Body of pancreas (tissue), 4 donors: Measurements from ENCODE around the gene POLA2. TPM values are rescaled to one million over a fixed set of nuclear protein-coding genes. Genes with fewer than 3 reads are reported as not detected.
"Not testable (repeated sequence)": the region's sequence is repeated elsewhere in the genome, so short reads cannot be mapped to it uniquely, and the experiment has no call there.

Source experiments
- ATAC-seq: fragments of 150-250 bp; one replicate; pipeline ENCODE4 v1.9.1; 2016
- DNase-seq, 4 donors: peaks; one replicate each; pipeline ENCODE4 v3.0.0-alpha.2; 2019
- H3K27ac ChIP-seq, 4 donors: fragments of 200-600 bp; sonication (generic); 1 replicate in 3 of 4; 2 replicates in 1 of 4; pipeline versions ENCODE4 v1.5.1 to v1.6.1; 2016 to 2019; ENCODE audit warnings: mild to moderate bottlenecking in 1 of 4, mixed read lengths in 1 of 4, moderate library complexity in 1 of 4
- H3K27me3 ChIP-seq, 2 donors: fragments of 200-600 bp; sonication (generic); one replicate each; pipeline ENCODE4 v1.6.0; 2016; ENCODE audit warnings: mild to moderate bottlenecking in 1 of 2
- H3K36me3 ChIP-seq, 2 donors: fragments of 200-600 bp; sonication (generic); replicated peaks in 1 of 2; 2 replicates each; pipeline ENCODE4 v1.5.1; 2016; ENCODE audit warnings: low read depth in 2 of 2; ENCODE audit not compliant: insufficient read depth in 1 of 2
- H3K4me1 ChIP-seq: fragments of 200-600 bp; sonication (generic); one replicate; pipeline ENCODE4 v1.6.0; 2016
- H3K4me3 ChIP-seq, 2 donors: fragments of 200-600 bp; sonication (generic); 1 replicate in 1 of 2; 2 replicates in 1 of 2; pipeline ENCODE4 v1.5.1; 2016 to 2019
- H3K9me3 ChIP-seq, 3 donors: fragments of 200-600 bp; sonication (generic); 1 replicate in 2 of 3; 2 replicates in 1 of 3; pipeline ENCODE4 v1.5.1; 2016
- CTCF ChIP-seq, 7 experiments: fragments of 450-650 bp in 4 of 7; fragments of 200-600 bp in 3 of 7; sonication (generic) in 3 of 7; IDR thresholded peaks; one replicate each; pipeline ENCODE4 v1.5.1; 2016 to 2019; ENCODE audit warnings: antibody characterized with exemption in 7 of 7
- POLR2A ChIP-seq, 3 donors: fragments of 450-650 bp; IDR thresholded peaks; one replicate each; pipeline ENCODE4 v1.6.1; 2016; ENCODE audit warnings: antibody characterized with exemption in 3 of 3, mild to moderate bottlenecking in 2 of 3
- WGBS, 2 donors: methylation state at CpG; one replicate each; pipeline ENCODE4 v1.1.5; 2017; 5-methylcytosine and 5-hydroxymethylcytosine counted together
- intact Hi-C: fragments of 100-400 bp; cut with DNase I; formaldehyde crosslinking; loops from one replicate; pipeline ENCODE4 v1.15.1; 2023
- total RNA-seq, 2 donors: library from RNA; depleted of rRNA; stranded (reverse); fragments of >200 nt; gene quantifications; one replicate each; pipeline ENCODE4 v1.1.0, GENCODE V29; 2016

POLA2 gene
- total RNA-seq, 2 donors from 2014 or later, result 7.3 to 19.1 TPM

GRCh38 chr11:65329478-65329877 is 67.7 kb downstream of the POLA2 start:
- no peak overlapping the region for H3K4me3 ChIP-seq
- H3K36me3 ChIP-seq, result no peaks in the 10 kb centered on the region
- no peaks in the 10 kb centered on the region for H3K27me3 ChIP-seq
- peak overlapping the region in 2 of 4 donors; percentile 16 to 17 for H3K27ac ChIP-seq
- ATAC-seq (no peak), DNase-seq (no peak)
- H3K4me1 ChIP-seq, result peaks cover 12% of the 10 kb centered on the region
- intact Hi-C loops, result no loop called here
- 52 to 60% methylated on average over 2 of the region's 2 CpGs for WGBS, 2 donors
- TF ChIP-seq CTCF (IDR thresholded peaks at IDR 0.05), result no peak
- no peak for TF ChIP-seq POLR2A (IDR thresholded peaks at IDR 0.05)
- no peaks in the 10 kb centered on the region for H3K9me3 ChIP-seq

- peak; percentile 77 to 91 (median 82) for TF ChIP-seq CTCF (IDR thresholded peaks at IDR 0.05)
- no peak for TF ChIP-seq POLR2A (IDR thresholded peaks at IDR 0.05)
- Histone ChIP-seq H3K27me3 (no peaks in the 10 kb centered on the region), H3K9me3 (no peaks in the 10 kb centered on the region), H3K4me1 (peaks cover 17% of the 10 kb centered on the region), H3K36me3 (no peaks in the 10 kb centered on the region), H3K4me3 (no peak overlapping the region), H3K27ac (peak overlapping the region in 2 of 4 donors; percentile 16 to 17)
- WGBS, 2 donors, result 5 to 6% methylated on average over 13 of the region's 13 CpGs
- ATAC-seq (peak; percentile 70), DNase-seq (peak; percentile 93 to 96 (median 94))
- intact Hi-C loops, result no loop called here
Measured at GRCh38 chr11:65329944-65330403, 68.2 kb downstream of the POLA2 start.

- Histone ChIP-seq H3K9me3 (no peaks in the 10 kb centered on the region), H3K27ac (no peak overlapping the region), H3K36me3 (no peaks in the 10 kb centered on the region), H3K4me1 (peaks cover 22% of the 10 kb centered on the region), H3K27me3 (no peaks in the 10 kb centered on the region), H3K4me3 (no peak overlapping the region)
- DNase-seq (no peak), ATAC-seq (no peak)
- intact Hi-C loops, result no loop called here
- 65 to 66% methylated on average over 7 of the region's 7 CpGs for WGBS, 2 donors
- TF ChIP-seq CTCF (IDR thresholded peaks at IDR 0.05), result no peak
- no peak for TF ChIP-seq POLR2A (IDR thresholded peaks at IDR 0.05)
Measured at GRCh38 chr11:65330544-65330943, 68.8 kb downstream of the POLA2 start.

GRCh38 chr11:65332591-65332990 is 70.8 kb downstream of the POLA2 start:
- intact Hi-C loops, H3K36me3 ChIP-seq, ATAC-seq, H3K27me3 ChIP-seq, H3K4me3 ChIP-seq, H3K9me3 ChIP-seq, H3K27ac ChIP-seq, DNase-seq: not testable (repeated sequence)
- 81 to 88% methylated on average over 8 to 9 of the region's 9 CpGs for WGBS, 2 donors
- peaks cover 22% of the 10 kb centered on the region for H3K4me1 ChIP-seq

- DNase-seq, result no peak
- Histone ChIP-seq H3K9me3 (no peaks in the 10 kb centered on the region), H3K27ac (peak overlapping the region in 2 of 4 donors; percentile 64 to 81), H3K36me3 (no peaks in the 10 kb centered on the region), H3K27me3 (no peaks in the 10 kb centered on the region), H3K4me3 (peak overlapping the region; percentile 50 to 74), H3K4me1 (peaks cover 17% of the 10 kb centered on the region)
- intact Hi-C loops, result no loop called here
- TF ChIP-seq CTCF (IDR thresholded peaks at IDR 0.05) (no peak), POLR2A (IDR thresholded peaks at IDR 0.05) (no peak)
- WGBS, 2 donors, result 21 to 22% methylated on average over 5 of the region's 5 CpGs
- ATAC-seq, result no peak
Measured at GRCh38 chr11:65334696-65335295, 73.0 kb downstream of the POLA2 start.
